CD4-positive, alpha-beta T cell treated with Interleukin-15 for 1 hour (primary cell): Measurements from ENCODE around the gene DHCR7.

Source experiments
- DNase-seq: peaks from one replicate; pipeline ENCODE4 v3.0.0-alpha.2; 2020

DHCR7 gene

DNA sequence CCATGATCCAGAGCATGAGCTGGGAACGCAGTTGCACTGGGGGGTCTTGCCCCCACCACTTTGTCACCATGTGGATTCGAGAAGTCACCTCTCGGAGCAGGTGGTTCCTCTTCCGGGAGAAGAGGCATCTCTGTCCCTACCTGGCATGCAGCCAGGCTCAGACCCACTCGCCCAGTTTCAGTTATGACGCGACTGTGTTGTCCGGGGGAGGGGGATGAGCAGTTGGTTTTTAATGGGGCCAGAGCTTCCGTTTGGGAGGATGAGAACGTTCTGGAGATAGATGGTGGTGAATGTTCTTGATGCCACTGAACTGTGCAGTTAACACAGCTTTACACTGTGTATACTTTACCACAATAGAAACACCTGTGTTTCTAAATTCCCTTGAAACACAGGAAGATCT, 41.5 kb downstream of the DHCR7 start:
- DNase-seq = no peak

DNA sequence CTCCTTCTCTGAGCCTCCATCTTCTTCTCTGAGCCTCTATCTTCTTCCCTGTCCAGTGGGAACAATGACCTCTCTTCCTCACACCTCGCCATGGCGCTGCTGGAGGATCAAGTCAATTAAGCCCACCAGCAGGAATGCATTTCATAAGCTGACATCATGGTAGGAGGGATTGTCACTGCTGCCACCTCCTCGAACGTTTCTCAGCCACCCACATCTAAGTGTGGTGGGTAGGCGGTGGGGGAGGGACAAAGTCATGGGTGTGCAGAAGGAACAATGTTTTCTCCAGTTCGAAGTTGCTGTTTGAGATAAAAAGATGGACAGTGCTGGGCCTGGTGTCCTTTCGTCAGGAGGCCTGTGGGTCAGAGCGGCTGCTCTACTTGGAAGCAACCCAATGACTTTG, 44.0 kb downstream of the DHCR7 start:
- DNase-seq = no peak

DNA sequence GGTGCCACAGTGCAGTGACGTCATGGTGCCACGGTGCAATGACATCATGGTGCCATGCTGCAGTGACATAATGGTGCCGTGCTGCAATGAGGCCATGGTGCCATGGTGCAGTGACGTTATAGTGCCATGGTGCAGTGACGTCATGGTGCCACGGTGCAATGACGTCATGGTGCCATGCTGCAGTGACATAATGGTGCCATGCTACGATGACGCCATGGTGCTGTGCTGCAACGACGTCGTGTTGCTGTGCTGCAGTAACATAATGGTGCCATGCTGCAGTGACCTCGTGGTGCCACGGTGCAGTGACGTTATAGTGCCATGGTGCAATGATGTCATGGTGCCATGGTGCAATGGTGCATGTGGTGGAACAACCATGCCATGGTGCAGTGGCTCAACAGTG, 45.3 kb downstream of the DHCR7 start:
- no peak for DNase-seq

DNA sequence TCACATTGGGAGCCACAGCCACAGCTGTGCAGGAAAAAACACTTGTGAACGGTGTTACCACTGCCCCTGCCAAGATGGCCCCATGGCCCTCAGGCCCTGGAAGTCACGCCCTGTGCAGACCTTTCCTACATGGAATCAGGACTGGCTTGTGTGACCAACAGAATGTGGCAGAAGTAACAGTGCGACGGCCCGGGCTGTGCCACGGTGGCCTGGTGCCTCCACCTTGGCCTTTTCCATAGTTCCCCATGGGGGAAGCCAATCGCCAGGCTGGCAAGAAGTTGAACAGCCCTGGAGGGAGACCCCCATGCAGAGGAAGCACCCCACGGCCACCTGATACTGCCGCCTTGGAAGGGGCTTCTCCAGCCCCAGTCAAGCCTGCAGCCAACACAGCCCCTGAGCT, 48.0 kb downstream of the DHCR7 start:
- no peak for DNase-seq

DNA sequence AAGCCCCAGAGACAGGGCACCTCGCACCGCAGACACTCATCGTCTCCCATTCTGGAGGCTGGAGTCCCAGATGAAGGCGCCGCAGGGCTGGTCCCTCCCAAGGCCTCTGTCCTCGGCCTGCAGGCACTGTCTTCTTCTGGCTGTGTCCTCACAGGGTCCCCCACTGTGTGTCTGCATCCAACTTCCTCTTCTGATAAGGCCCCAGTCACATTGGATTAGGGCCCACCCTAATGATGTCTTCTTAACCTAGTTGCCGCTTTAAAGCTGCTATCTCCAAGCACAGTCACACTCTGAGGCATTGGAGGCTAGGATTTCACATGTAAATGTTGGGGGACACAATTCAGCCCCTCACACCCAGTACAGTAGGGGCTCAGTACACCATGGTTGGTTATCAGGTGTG, 48.9 kb downstream of the DHCR7 start:
- DNase-seq = no peak

DNA sequence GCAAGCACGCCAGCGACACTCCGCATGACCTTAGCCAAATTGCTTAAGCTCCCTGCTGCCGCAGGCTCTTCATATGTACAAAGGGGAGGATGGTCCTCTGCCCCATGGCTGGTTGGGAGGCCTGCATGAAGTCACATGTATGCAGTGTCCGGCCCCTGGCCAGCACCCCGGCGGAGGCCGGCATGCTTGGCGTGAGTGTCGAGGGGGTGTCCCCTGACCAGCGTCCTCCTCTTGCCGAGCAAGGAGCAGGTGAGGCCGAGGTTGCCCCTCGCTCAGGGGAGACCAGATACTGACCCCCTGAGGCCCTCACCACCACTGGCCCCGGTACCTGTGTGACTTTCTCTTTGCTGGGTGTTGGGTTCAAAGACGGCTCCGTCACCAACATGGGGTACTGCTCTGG, 50.2 kb downstream of the DHCR7 start:
- no peak for DNase-seq

DNA sequence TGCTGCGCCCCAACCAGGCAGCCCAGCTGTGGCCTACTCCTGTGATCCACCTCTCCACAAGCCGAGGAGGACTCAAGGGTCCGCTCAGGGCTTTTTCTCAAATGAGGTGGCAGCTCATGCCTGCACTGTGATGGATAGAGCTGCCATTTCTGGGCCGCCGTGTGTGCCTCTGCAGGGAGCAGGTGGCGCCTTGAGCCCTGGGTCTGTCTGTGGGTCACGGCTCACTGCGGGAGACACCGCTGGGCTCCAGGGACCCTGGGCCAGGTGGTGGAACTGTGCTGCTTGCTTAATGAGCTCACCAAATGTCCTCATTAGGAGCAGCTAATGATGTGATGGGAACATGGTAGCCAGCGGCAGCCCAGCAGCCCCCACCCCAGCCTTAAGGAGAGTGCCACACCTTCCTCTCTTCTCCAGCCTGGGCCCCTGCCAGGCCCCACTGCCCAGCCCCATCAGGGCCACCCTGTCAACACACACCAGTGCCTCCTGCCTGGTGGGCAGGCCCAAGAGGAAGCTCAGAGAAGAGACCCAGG, 50.8 kb downstream of the DHCR7 start:
- DNase-seq = no peak

DNA sequence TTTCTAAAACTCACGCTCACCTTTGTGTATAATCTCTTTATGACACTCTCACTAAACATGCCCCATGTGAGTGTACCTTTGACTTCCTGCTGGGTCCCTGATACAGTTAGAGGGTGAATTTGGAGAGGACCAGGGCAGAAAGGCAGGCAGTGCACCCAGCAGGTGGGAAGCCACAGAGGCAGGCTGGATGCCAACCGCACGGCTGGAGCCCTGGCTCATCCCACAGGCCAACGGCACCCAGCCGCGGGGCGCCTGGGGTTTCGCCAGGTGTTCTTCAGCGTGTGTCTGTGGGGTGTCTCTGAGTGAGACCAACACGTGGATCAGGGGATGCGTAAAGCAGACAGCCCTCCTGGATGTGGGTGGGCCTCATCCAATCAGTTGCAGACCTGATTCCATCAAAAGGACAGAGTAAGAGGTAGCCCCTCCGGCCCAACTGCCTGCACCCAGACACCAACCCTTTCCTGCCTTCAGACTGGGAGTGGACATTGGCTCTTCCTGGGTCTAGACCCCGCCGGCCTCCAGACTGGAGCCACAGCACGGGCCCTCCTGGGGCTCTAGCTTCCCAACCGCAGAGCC, 51.6 kb downstream of the DHCR7 start:
- no peak for DNase-seq

DNA sequence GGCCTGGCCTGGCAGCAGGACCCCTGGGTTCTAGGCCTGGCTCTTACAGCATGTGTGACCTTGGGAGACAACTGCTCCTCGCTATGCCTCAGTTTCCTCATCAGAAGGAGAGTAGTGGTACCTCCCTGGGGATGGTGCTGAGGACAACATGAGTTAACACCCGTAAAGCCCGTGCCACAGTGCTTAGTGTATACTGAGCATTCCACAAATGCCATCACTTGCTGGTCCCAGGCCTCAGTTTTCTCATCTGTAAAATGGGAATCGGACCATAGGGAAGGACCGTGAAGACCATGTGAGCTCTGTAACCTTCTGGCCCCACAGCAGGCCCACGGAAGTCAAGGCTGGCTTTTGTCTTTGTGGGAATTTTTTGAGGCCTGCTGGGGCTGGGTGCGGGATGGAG, 52.4 kb downstream of the DHCR7 start:
- no peak for DNase-seq

DNA sequence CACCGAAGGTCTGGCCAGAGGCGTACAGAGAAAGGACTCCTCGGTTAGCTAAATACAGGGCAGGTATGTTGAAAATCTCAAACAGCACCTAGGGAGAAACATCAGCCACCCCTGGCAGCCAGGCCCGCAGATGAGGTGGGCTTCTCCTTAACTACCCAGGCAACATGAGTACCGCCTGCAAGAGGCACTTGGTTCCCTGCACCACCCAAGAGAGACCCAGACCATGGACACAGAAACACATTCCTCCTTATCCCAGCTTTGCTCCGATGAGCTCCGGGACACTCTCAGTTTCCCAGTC, 53.0 kb downstream of the DHCR7 start:
- no peak for DNase-seq

DNA sequence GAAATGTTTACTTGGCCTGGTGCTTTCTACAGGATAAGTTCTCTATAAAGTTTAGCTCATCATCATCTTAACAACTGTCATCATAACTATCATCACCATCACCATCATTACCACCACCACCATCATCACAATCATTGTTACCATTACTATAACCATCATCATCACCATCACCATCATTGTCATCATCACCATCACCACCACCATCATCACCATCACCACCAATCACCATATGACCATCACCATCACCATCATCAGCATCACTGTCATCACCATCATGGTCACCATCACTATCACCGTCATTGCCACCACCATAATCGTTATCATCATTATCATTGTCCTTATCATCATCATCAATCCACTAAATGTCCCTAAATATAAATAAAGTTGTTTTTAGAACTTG, 54.9 kb downstream of the DHCR7 start:
- no peak for DNase-seq

DNA sequence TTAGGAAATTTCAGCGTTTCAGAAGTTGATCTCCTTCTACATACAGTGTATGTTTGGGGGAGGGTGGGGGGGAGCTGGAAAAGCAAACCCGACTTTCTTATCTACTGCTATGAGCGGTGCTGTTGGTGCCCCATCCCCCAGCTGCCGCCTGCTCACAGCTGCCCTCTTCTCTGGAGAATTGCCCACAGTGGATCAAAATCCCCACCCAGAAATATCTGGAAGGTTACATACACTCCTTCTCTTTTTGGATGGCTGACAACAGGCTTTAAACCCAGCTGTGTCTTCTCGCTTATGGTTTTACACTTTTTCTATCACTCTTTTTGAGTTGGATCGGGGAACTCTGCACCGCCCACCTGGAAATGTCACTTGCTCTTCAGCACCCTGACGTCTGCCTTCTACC, 56.4 kb downstream of the DHCR7 start:
- DNase-seq = no peak

DNA sequence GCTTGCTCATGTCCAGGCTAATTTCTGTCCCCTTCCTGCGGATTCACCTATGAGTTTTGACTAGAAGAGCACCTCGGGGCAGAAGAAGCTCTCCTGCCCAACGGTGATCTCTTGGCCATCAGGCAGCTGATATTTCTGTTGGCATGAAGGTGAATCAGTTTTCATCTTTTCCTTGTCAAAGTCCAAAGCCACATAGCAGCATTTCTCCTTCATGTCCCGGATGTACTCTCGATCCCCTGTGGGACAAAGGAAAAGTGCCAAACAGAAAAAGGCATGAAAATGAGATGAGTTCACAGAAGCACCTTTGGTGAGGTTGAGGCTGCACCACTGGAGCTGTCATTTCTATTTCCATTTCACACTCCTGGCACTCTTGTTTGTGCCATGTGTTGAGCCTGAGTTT, 56.8 kb downstream of the DHCR7 start:
- DNase-seq = no peak

DNA sequence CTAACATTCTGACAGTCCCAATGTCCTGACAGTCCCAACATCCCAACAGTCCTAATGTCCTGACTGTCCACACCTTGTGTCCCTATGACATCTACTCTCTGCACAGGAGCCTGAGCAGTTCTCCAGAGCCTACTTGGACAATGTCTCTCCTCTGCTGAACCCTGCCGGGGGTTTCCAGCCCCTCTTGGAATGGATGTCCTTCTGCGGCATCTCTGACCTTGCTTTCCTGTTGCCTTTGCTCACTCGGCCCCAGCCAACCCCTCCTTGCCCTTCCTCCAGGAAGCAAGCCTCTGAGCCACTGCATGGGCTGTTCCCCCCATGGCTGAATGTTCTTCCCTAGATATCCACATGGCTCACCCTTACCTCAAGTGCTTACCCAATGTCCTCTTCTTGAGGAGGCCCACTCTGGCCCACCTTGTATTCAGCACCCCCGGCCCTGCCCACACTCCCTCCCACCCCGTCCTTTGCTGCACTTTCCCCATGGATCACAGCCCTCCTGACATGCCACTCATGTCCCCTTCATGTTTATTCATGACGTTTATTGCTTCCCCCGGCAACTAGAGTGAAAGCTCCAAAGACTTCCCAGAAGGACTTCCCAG, 59.5 kb downstream of the DHCR7 start:
- DNase-seq = no peak

DNA sequence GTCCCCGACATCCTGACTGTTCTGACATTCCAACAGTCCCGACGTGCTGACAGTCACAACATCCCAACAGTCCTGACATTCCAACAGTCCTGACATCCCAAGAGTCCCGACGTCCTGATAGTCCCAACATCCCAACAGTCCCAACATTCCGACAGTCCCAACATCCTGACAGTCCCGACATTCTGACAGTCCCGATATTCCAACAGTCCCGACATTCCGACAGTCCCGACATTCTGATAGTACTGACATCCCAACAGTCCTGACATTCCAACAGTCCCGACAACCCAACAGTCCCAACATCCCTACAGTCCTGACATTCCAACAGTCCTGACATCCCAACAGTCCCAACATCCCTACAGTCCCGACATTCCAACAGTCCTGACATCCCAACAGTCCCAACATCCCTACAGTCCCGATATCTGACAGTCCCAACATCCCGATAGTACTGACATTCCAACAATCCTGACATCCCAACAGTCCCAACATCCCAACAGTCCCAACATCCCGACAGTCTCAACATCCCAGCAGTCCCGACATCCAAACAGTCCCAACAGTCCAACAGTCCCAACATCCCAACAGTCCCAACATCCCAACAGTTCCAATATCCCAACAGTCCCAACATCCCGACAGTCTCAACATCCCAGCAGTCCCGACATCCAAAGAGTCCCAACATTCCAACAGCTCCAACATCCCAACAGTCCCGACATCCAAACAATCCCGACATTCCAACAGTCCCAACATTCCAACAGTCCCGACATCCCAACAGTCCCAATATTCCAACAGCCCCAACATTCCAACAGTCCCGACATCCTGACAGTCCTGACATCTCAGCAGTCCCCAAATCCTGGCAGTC, 60.2 kb downstream of the DHCR7 start:
- no peak for DNase-seq

DNA sequence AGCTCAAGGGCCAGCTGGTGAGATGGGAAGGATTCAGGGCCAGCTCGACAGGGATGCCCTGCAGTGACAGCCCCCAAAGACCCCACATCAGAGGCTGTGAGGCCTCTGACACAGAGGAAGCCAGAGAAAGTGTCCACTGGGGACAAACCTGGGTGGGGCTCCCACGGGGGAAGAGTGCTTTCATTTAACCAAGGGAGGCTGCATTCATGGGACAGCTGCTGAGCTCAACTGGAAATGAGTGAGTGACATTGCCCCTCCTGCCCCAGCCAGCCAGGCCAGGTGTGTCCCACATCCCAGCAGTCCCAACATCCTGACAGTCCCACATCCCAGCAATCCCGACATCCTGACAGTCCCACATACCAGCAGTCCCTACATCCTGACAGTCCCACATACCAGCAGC, 61.0 kb downstream of the DHCR7 start:
- DNase-seq = no peak

DNA sequence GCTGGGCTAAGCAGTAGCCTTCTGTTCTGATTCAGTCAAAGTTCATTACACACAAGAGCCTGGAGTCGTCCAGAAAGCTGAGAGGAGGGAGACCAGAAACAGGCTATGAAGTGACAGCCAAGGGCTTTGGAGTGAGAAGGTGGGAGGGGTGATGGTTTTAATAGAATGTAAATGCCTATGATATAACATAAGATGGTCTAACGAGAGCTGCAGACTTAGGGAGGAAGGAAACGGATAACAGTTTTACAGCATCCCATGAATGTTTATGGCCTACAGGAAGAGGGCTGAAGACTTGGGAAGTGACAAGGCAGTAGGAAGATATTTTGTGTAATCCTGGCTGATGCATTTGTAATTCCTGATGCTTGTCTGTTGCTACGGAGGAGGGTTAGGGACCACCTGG, 62.0 kb downstream of the DHCR7 start:
- DNase-seq = no peak

DNA sequence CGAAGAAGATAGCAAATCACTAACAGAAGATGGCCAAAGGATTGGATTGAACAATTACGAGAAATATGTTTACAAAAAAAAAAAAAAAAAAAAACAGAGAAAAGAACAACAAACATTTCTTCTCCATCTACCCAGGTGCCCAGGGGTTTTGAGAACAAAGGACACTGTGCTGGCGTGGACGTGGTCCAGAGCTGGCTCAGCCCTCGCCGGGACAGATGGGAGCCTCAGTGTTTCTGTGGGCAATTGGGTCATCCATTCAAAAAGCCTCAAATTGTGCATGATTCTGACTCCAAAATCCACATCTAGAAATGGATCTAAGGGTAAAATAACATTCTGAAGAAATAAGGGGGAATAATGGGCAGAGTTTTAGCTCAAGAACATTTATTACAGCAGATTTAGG, 63.1 kb downstream of the DHCR7 start:
- DNase-seq = no peak

DNA sequence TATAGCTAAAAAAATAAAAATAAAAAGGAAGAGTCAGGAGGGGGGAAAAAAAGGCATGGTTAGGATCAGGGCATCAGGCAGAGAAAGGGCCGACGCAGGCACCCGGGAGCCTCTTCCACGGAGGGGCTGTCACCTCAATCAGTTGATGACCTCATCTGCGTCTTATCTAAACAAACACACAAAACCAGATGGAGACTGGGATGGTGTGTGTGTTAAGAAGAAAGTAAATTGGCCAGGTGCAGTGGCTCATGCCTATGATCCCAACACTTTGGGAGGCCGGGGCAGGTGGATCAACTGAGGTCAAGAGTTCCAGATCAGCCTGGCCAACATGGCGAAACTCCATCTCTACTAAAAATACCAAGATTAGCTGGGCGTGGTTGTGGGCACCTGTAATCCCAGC, 63.6 kb downstream of the DHCR7 start:
- DNase-seq = no peak
